D721Med (cell line): ENCODE results near the gene ZNF674.

Experiments
- DNase-seq: peaks from one replicate; pipeline ENCODE4 v3.0.0; 2011; ENCODE audit warnings: low spot score; ENCODE audit not compliant: insufficient read length
- FAIRE-seq: peaks from 2 replicates; lab custom pipeline; 2011; peaks lifted over from hg19 to GRCh38; lab: Jason Lieb, UNC
- CTCF ChIP-seq: IDR thresholded peaks from 2 replicates; pipeline ENCODE4 v1.5.1; 2012; ENCODE audit warnings: mild to moderate bottlenecking, control low read depth; ENCODE audit not compliant: insufficient read depth; ENCODE audit errors: missing control alignments

The ZNF674 gene

GRCh38 chrX:46582325-46582724 lies 37.1 kb upstream of the ZNF674 start:
- FAIRE-seq (no peak), DNase-seq (no peak)
- TF ChIP-seq CTCF, result no peak

GRCh38 chrX:46580613-46581012 lies 35.4 kb upstream of the ZNF674 start:
- DNase-seq (no peak), FAIRE-seq (no peak)

GRCh38 chrX:46579250-46579649 lies 34.0 kb upstream of the ZNF674 start:
- no peak for DNase-seq
- TF ChIP-seq CTCF, result no peak
- FAIRE-seq, result no peak

More at GRCh38 chrX:46580613-46581012, 35.4 kb upstream of the ZNF674 start:
- TF ChIP-seq CTCF, result no peak

- TF ChIP-seq CTCF, result no peak
- FAIRE-seq (no peak), DNase-seq (no peak)
Measured at GRCh38 chrX:46577221-46578005, 32.2 kb upstream of the ZNF674 start.

GRCh38 chrX:46576458-46576857 lies 31.2 kb upstream of the ZNF674 start:
- DNase-seq, result no peak
- no peak for FAIRE-seq
- TF ChIP-seq CTCF, result no peak

- DNase-seq (no peak), FAIRE-seq (no peak)
- no peak for TF ChIP-seq CTCF
Measured at GRCh38 chrX:46575991-46576392, 30.8 kb upstream of the ZNF674 start.

GRCh38 chrX:46575586-46575985 lies 30.4 kb upstream of the ZNF674 start:
- TF ChIP-seq CTCF, result no peak
- FAIRE-seq (no peak), DNase-seq (no peak)
